Measurements from ENCODE around the gene FZD10. TPM values are rescaled to one million over a fixed set of nuclear protein-coding genes. Genes with fewer than 3 reads are reported as not detected.

Gene FZD10
- total and polyA plus RNA-seq, 10 donors: 0.02 to 0.20 (median 0.11) TPM; not detected in 5

DNA sequence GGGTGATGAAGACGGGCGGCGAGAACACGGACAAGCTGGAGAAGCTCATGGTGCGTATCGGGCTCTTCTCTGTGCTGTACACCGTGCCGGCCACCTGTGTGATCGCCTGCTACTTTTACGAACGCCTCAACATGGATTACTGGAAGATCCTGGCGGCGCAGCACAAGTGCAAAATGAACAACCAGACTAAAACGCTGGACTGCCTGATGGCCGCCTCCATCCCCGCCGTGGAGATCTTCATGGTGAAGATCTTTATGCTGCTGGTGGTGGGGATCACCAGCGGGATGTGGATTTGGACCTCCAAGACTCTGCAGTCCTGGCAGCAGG, 1.9 kb downstream of the FZD10 start:
- TF ChIP-seq CTCF (IDR thresholded peaks at IDR 0.05 in 8 of 11, conservative IDR thresholded peaks at IDR 0.05 in 3 of 11) (no peak), POLR2A (IDR thresholded peaks at IDR 0.05) (no peak), POLR2AphosphoS5 (IDR thresholded peaks at IDR 0.05) (no peak)
- no peaks in the 10 kb centered on the region for H3K9me3 ChIP-seq
- no peak for DNase-seq
- H3K27me3 ChIP-seq (replicated peaks in 1 of 7): peaks cover 6 to 98% (median 52%) of the 10 kb centered on the region in 7 donors
- 16 to 32% (median 21%) methylated on average over 7 to 18 of the region's 18 CpGs for WGBS, 5 donors
- no peak overlapping the region for H3K27ac ChIP-seq
- no peaks in the 10 kb centered on the region for H3K36me3 ChIP-seq
- intact Hi-C loops (cut with DNase I; ENCODE audit: low total_unique reads): no loop called here
- peaks cover 0 to 28% (median 13%) of the 10 kb centered on the region in 6 donors for H3K4me1 ChIP-seq
- H3K4me3 ChIP-seq: no peak overlapping the region

- H3K9me3 ChIP-seq: no peaks in the 10 kb centered on the region
- intact Hi-C loops (cut with DNase I; ENCODE audit: low total_unique reads): no loop called here
- TF ChIP-seq POLR2A (IDR thresholded peaks at IDR 0.05) (no peak), POLR2AphosphoS5 (IDR thresholded peaks at IDR 0.05) (no peak), CTCF (IDR thresholded peaks at IDR 0.05 in 8 of 11, conservative IDR thresholded peaks at IDR 0.05 in 3 of 11) (no peak)
- 13 to 44% (median 28%) methylated on average over 5 of the region's 5 CpGs for WGBS, 5 donors
- no peak overlapping the region for H3K27ac ChIP-seq
- H3K36me3 ChIP-seq: no peaks in the 10 kb centered on the region
- peaks cover 0 to 28% (median 13%) of the 10 kb centered on the region in 6 donors for H3K4me1 ChIP-seq
- H3K4me3 ChIP-seq: no peak overlapping the region
- H3K27me3 ChIP-seq (replicated peaks in 1 of 7): peaks cover 6 to 95% (median 46%) of the 10 kb centered on the region in 7 donors
- no peak for DNase-seq
Observed at GRCh38 chr12:130164936-130165335, 2.7 kb downstream of the FZD10 start.

DNA sequence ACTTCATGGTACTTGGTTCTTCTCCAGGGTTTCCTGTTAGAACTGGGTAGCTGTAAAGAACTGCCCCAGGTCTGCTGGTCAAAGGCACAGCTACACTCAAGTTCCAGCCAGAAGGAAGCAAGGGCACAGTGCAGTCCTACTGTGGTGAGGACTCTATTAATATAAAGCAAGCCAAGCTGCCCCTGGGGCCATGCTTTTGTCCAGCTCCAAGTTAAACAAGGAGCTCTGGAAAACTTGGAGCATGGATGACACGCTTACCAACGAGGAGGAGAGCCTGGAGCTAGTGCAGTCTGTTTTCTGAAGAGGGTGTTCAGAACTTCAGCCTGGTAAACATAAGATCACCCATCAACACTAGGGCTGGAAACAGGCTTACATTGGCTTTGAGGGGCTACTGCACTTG, 4.0 kb downstream of the FZD10 start:
- H3K4me1 ChIP-seq: peaks cover 0 to 19% (median 13%) of the 10 kb centered on the region in 6 donors
- H3K36me3 ChIP-seq: no peaks in the 10 kb centered on the region
- H3K27ac ChIP-seq: no peak overlapping the region
- TF ChIP-seq POLR2A (IDR thresholded peaks at IDR 0.05): no peak
- no peak for TF ChIP-seq CTCF (IDR thresholded peaks at IDR 0.05 in 8 of 11, conservative IDR thresholded peaks at IDR 0.05 in 3 of 11)
- no peak for TF ChIP-seq POLR2AphosphoS5 (IDR thresholded peaks at IDR 0.05)
- 59 to 79% (median 74%) methylated on average over 2 of the region's 2 CpGs for WGBS, 5 donors
- DNase-seq: no peak
- intact Hi-C loops (cut with DNase I; ENCODE audit: low total_unique reads): no loop called here
- H3K9me3 ChIP-seq: no peaks in the 10 kb centered on the region
- peaks cover 5 to 87% (median 32%) of the 10 kb centered on the region in 7 donors for H3K27me3 ChIP-seq (replicated peaks in 1 of 7)
- H3K4me3 ChIP-seq: no peak overlapping the region

DNA sequence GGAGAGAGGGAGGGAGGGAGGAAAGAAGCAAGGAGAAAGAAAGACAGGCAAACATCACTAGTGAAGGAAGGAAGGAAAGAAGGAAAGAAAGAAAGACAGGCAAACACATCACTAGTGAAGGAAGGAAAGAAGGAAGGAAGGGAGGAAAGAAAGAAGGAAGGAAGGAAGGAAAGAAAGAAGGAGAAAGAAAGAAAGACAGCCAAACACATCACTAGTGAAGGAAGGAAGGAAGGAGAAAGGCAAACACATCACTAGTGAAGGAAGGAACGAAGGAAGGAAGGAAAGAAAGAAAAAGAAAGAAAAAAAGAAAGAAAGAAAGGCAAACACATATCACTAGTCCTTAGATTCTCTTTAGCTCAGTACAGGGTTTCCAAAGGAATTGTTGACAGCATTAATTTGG, 5.3 kb downstream of the FZD10 start:
- H3K4me1 ChIP-seq: peaks cover 0 to 9% (median 4%) of the 10 kb centered on the region in 6 donors
- peaks cover 0 to 7% (median 0%) of the 10 kb centered on the region in 8 donors for H3K9me3 ChIP-seq
- 55 to 86% (median 59%) methylated on average over 1 of the region's 1 CpG for WGBS, 5 donors
- no peak overlapping the region for H3K27ac ChIP-seq
- no peak for DNase-seq
- no peak for TF ChIP-seq CTCF (IDR thresholded peaks at IDR 0.05 in 8 of 11, conservative IDR thresholded peaks at IDR 0.05 in 3 of 11)
- no peak for TF ChIP-seq POLR2AphosphoS5 (IDR thresholded peaks at IDR 0.05)
- no peak for TF ChIP-seq POLR2A (IDR thresholded peaks at IDR 0.05)
- no peaks in the 10 kb centered on the region for H3K36me3 ChIP-seq
- intact Hi-C loops (cut with DNase I; ENCODE audit: low total_unique reads): no loop called here
- no peak overlapping the region for H3K4me3 ChIP-seq
- peaks cover 0 to 75% (median 21%) of the 10 kb centered on the region in 7 donors for H3K27me3 ChIP-seq (replicated peaks in 1 of 7)

Measured in spleen (tissue), 11 donors.